ENCODE data around the gene FLT1.

The FLT1 gene

GRCh38 chr13:28349371-28349770 is 145.6 kb downstream of the FLT1 start:
- TF ChIP-seq CTCF (conservative IDR thresholded peaks at IDR 0.05; ENCODE audit: low read depth, low read length) = no peak
- no peak for DNase-seq (ENCODE audit: low read depth)
- no peak overlapping the region for H3K4me3 ChIP-seq (ENCODE audit: low read length)

GRCh38 chr13:28347456-28348371 is 147.2 kb downstream of the FLT1 start:
- no peak for DNase-seq (ENCODE audit: low read depth)
- no peak for TF ChIP-seq CTCF (conservative IDR thresholded peaks at IDR 0.05; ENCODE audit: low read depth, low read length)
- no peak overlapping the region for H3K4me3 ChIP-seq (ENCODE audit: low read length)

- no peak for DNase-seq (ENCODE audit: low read depth)
- no peak for TF ChIP-seq CTCF (conservative IDR thresholded peaks at IDR 0.05; ENCODE audit: low read depth, low read length)
- no peak overlapping the region for H3K4me3 ChIP-seq (ENCODE audit: low read length)
Measured at GRCh38 chr13:28346154-28346553, 148.8 kb downstream of the FLT1 start.

- TF ChIP-seq CTCF (conservative IDR thresholded peaks at IDR 0.05; ENCODE audit: low read depth, low read length) = no peak
- DNase-seq (ENCODE audit: low read depth) = no peak
- no peak overlapping the region for H3K4me3 ChIP-seq (ENCODE audit: low read length)
Measured at GRCh38 chr13:28344163-28344562, 150.8 kb downstream of the FLT1 start.

GRCh38 chr13:28342251-28342650 is 152.7 kb downstream of the FLT1 start:
- no peak overlapping the region for H3K4me3 ChIP-seq (ENCODE audit: low read length)
- no peak for DNase-seq (ENCODE audit: low read depth)
- TF ChIP-seq CTCF (conservative IDR thresholded peaks at IDR 0.05; ENCODE audit: low read depth, low read length) = no peak

GRCh38 chr13:28340272-28340793 is 154.6 kb downstream of the FLT1 start:
- H3K4me3 ChIP-seq (ENCODE audit: low read length) = no peak overlapping the region
- DNase-seq (ENCODE audit: low read depth) = no peak
- TF ChIP-seq CTCF (conservative IDR thresholded peaks at IDR 0.05; ENCODE audit: low read depth, low read length) = no peak

GRCh38 chr13:28339419-28339818 is 155.5 kb downstream of the FLT1 start:
- no peak overlapping the region for H3K4me3 ChIP-seq (ENCODE audit: low read length)
- DNase-seq (ENCODE audit: low read depth) = no peak
- TF ChIP-seq CTCF (conservative IDR thresholded peaks at IDR 0.05; ENCODE audit: low read depth, low read length) = no peak
